HEK293 (cell line): ENCODE data around the gene AP2M1.

ENCODE experiments used
- CTCF ChIA-PET: fragments of 350-600 bp; formaldehyde crosslinking; extraction: SDS; loops from one replicate; lab custom pipeline; 2021; ENCODE audit warnings: antibody characterized with exemption; lab: Yijun Ruan, JAX
- POLR2A ChIA-PET: fragments of 300-600 bp; formaldehyde crosslinking; extraction: SDS; loops from one replicate; lab custom pipeline; 2020; ENCODE audit warnings: antibody characterized with exemption, inconsistent platforms; lab: Yijun Ruan, JAX
- H3K27ac ChIP-seq: fragments of 200-500 bp; sonication (Bioruptor generic); 2 replicates; pipeline ENCODE4 v1.5.1; 2014; ENCODE audit warnings: low read depth, low read length, control low read depth, inconsistent platforms; ENCODE audit errors: extremely low read depth
- H3K36me3 ChIP-seq, 2 experiments: fragments of 200-500 bp in 1 of 2; sonication (Bioruptor generic) in 1 of 2; 1 replicate in 1 of 2; 2 replicates in 1 of 2; pipeline ENCODE4 v1.5.1; 2014 to 2017; ENCODE audit warnings: inconsistent platforms in 2 of 2, low read length in 2 of 2; ENCODE audit not compliant: control insufficient read depth in 2 of 2, insufficient read depth in 1 of 2
- H3K4me1 ChIP-seq: fragments of 200-500 bp; sonication (Bioruptor generic); 2 replicates; pipeline ENCODE4 v1.5.1; 2014; ENCODE audit warnings: mild to moderate bottlenecking, low read length, inconsistent platforms; ENCODE audit not compliant: control insufficient read depth, insufficient read depth
- H3K4me3 ChIP-seq: 2 replicates; pipeline ENCODE4 v1.5.1; 2011; ENCODE audit warnings: low read depth, mild to moderate bottlenecking, control low read depth, low read length, moderate library complexity
- H3K9me3 ChIP-seq: fragments of 200-500 bp; sonication (Bioruptor generic); 2 replicates; pipeline ENCODE4 v1.5.1; 2014; ENCODE audit warnings: low read depth, low read length, inconsistent platforms; ENCODE audit not compliant: control insufficient read depth, insufficient read depth
- KLF10 ChIP-seq: fragments of 450-650 bp; IDR thresholded peaks from 2 replicates; pipeline ENCODE4 v1.5.1; 2018; ENCODE audit warnings: missing biosample characterization, mild to moderate bottlenecking, missing genetic modification characterization
- KLF9 ChIP-seq: fragments of 450-650 bp; formaldehyde crosslinking; IDR thresholded peaks from 2 replicates; pipeline ENCODE4 v1.5.1; 2016; ENCODE audit warnings: missing biosample characterization, missing genetic modification characterization, low read depth
- OSR2 ChIP-seq: fragments of 450-650 bp; formaldehyde crosslinking; IDR thresholded peaks from 2 replicates; pipeline ENCODE4 v1.5.1; 2016; ENCODE audit warnings: missing biosample characterization, missing genetic modification characterization
- OVOL3 ChIP-seq: fragments of 450-650 bp; formaldehyde crosslinking; IDR thresholded peaks from 2 replicates; pipeline ENCODE4 v1.5.1; 2016; ENCODE audit warnings: missing biosample characterization, missing genetic modification characterization
- SALL2 ChIP-seq: fragments of 450-650 bp; formaldehyde crosslinking; IDR thresholded peaks from 2 replicates; pipeline ENCODE4 v1.5.0; 2017; ENCODE audit warnings: missing biosample characterization, mild to moderate bottlenecking, missing genetic modification characterization, borderline replicate concordance
- SP3 ChIP-seq: fragments of 450-650 bp; formaldehyde crosslinking; IDR thresholded peaks from 2 replicates; pipeline ENCODE4 v1.5.1; 2016; ENCODE audit warnings: missing biosample characterization, missing genetic modification characterization
- ZBTB20 ChIP-seq: fragments of 450-650 bp; formaldehyde crosslinking; IDR thresholded peaks from 2 replicates; pipeline ENCODE4 v1.5.1; 2016; ENCODE audit warnings: missing biosample characterization, missing genetic modification characterization
- ZBTB48 ChIP-seq: fragments of 450-650 bp; formaldehyde crosslinking; IDR thresholded peaks from 2 replicates; pipeline ENCODE4 v1.5.1; 2016; ENCODE audit warnings: missing biosample characterization, missing genetic modification characterization
- ZEB2 ChIP-seq: fragments of 450-650 bp; formaldehyde crosslinking; IDR thresholded peaks from 2 replicates; pipeline ENCODE4 v1.5.1; 2016; ENCODE audit warnings: missing biosample characterization, missing genetic modification characterization
- ZFP37 ChIP-seq: fragments of 450-650 bp; formaldehyde crosslinking; IDR thresholded peaks from 2 replicates; pipeline ENCODE4 v1.5.1; 2016; ENCODE audit warnings: missing biosample characterization, missing genetic modification characterization
- ZNF354C ChIP-seq: fragments of 450-650 bp; formaldehyde crosslinking; IDR thresholded peaks from 2 replicates; pipeline ENCODE4 v1.5.1; 2016; ENCODE audit warnings: missing biosample characterization, missing genetic modification characterization, low read depth, borderline replicate concordance
- ZNF404 ChIP-seq: fragments of 450-650 bp; formaldehyde crosslinking; IDR thresholded peaks from 2 replicates; pipeline ENCODE4 v1.5.1; 2017; ENCODE audit warnings: missing biosample characterization, missing genetic modification characterization
- ZNF48 ChIP-seq: fragments of 450-650 bp; formaldehyde crosslinking; IDR thresholded peaks from 2 replicates; pipeline ENCODE4 v1.5.1; 2016; ENCODE audit warnings: missing biosample characterization, missing genetic modification characterization
- ZNF514 ChIP-seq: fragments of 450-650 bp; formaldehyde crosslinking; IDR thresholded peaks from 2 replicates; pipeline ENCODE4 v1.5.1; 2016; ENCODE audit warnings: missing biosample characterization, missing genetic modification characterization
- ZNF549 ChIP-seq: fragments of 450-650 bp; IDR thresholded peaks from 2 replicates; pipeline ENCODE4 v1.5.1; 2018; ENCODE audit warnings: missing biosample characterization, missing genetic modification characterization, mild to moderate bottlenecking, inconsistent platforms, moderate library complexity
- ZNF623 ChIP-seq: fragments of 450-650 bp; formaldehyde crosslinking; IDR thresholded peaks from 2 replicates; pipeline ENCODE4 v1.5.1; 2016; ENCODE audit warnings: missing biosample characterization, missing genetic modification characterization
- ZNF664 ChIP-seq: fragments of 450-650 bp; formaldehyde crosslinking; IDR thresholded peaks from 2 replicates; pipeline ENCODE4 v1.5.1; 2016; ENCODE audit warnings: missing biosample characterization, missing genetic modification characterization
- ZNF747 ChIP-seq: fragments of 450-650 bp; formaldehyde crosslinking; IDR thresholded peaks from 2 replicates; pipeline ENCODE4 v1.5.1; 2016; ENCODE audit warnings: missing biosample characterization, missing genetic modification characterization
- ZNF791 ChIP-seq: fragments of 450-650 bp; formaldehyde crosslinking; IDR thresholded peaks from 2 replicates; pipeline ENCODE4 v1.5.1; 2016; ENCODE audit warnings: missing biosample characterization, missing genetic modification characterization
- ZSCAN30 ChIP-seq: fragments of 450-650 bp; IDR thresholded peaks from 2 replicates; pipeline ENCODE4 v1.5.1; 2018; ENCODE audit warnings: missing biosample characterization, mild to moderate bottlenecking, missing genetic modification characterization, moderate library complexity
- TF ChIP-seq, protein P1 (sequence below): fragments of 450-650 bp; formaldehyde crosslinking; IDR thresholded peaks from 2 replicates; pipeline ENCODE4 v1.5.1; 2016; ENCODE audit warnings: missing biosample characterization, missing genetic modification characterization
- TF ChIP-seq, protein P2 (sequence below): fragments of 450-650 bp; formaldehyde crosslinking; IDR thresholded peaks from 2 replicates; pipeline ENCODE4 v1.5.1; 2017; ENCODE audit warnings: missing biosample characterization, missing genetic modification characterization
- TF ChIP-seq, protein P3 (sequence below): fragments of 450-650 bp; formaldehyde crosslinking; IDR thresholded peaks from 2 replicates; pipeline ENCODE4 v1.5.1; 2016; ENCODE audit warnings: missing biosample characterization, missing genetic modification characterization
- TF ChIP-seq, protein P4 (sequence below): fragments of 450-650 bp; formaldehyde crosslinking; IDR thresholded peaks from 2 replicates; pipeline ENCODE4 v1.5.1; 2016; ENCODE audit warnings: missing biosample characterization, missing genetic modification characterization
- TF ChIP-seq, protein P5 (sequence below): fragments of 450-650 bp; formaldehyde crosslinking; IDR thresholded peaks from 2 replicates; pipeline ENCODE4 v1.5.1; 2016; ENCODE audit warnings: missing biosample characterization, missing genetic modification characterization

AP2M1 gene

DNA sequence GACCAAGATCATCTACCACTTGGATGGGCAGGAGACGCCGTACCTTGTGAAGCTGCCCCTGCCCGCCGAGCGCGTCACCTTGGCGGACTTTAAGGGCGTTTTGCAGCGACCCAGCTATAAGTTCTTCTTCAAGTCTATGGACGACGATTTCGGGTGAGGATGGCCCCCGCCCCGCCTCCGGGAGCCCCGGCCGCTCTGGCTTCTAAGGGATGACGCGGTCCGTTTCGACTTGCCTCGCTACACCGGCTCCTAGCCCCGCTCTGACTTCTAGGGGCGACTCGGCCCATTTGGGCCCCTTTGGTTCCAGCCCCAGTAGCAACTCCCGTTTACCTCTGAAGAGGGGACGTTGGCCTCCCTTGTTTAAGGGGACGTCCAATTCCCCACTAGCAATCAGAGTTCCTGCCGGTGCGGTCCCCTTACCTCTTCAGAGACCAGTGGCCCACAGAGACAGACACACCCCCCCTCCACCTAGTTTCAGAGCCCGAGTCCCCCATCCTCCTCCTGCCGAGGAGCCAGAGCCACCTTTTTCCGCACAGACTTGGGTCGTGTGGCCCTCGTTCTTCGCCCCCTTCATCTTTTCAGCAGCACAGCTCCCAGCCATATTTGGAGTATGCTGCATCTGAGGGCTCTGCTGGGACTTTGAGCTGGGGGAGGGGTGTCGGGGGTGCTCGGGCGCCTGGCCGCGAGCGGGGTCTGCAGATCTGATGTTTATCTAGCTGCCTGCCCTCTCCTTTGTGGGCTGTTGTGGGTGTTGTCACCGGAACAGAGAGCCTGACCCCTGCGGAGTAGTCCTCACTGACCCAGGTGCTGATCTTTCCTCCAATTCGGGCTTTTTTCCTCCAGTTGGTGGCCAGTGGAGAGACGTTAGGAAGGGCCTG is 18.8 kb upstream of the AP2M1 start:
- ChIA-PET CTCF (interaction anchor here (0.6 to 1.6 kb wide), 4 partner anchors 10 to 271 kb away, joined by 3 read pairs; partner anchors contain the start of gene PARL), POLR2A (interaction anchor here (0.6 to 2.0 kb wide), 8 partner anchors 13 to 140 kb away, joined by 3 to 11 read pairs (median 6); partner anchors contain the start of genes ABCF3, AP2M1 and EIF2B5)
- peaks cover 0 to 15% of the 10 kb centered on the region in 2 experiments; a peak in 2 of 3 replicates for H3K36me3 ChIP-seq
- H3K27ac ChIP-seq, result peak overlapping the region; percentile 95
- no peaks in the 10 kb centered on the region for H3K9me3 ChIP-seq
- peak overlapping the region; percentile 82 for H3K4me3 ChIP-seq
- H3K4me1 ChIP-seq, result no peaks in the 10 kb centered on the region
- TF ChIP-seq ZNF623 (tag by site-specific recombination) (no peak), ZSCAN30 (tag by site-specific recombination) (no peak), ZNF747 (tag by site-specific recombination) (no peak), ZNF404 (tag by site-specific recombination) (no peak), OSR2 (tag by site-specific recombination) (no peak), ZNF664 (no peak), KLF10 (tag by site-specific recombination) (0 out of 2 replicates have a peak, but pooled peaks have one; percentile 18), ZBTB20 (peak; percentile 56), ZEB2 (tag by site-specific recombination) (0 out of 2 replicates have a peak, but pooled peaks have one; percentile 19), ZNF48 (tag by site-specific recombination) (no peak), ZNF354C (tag by site-specific recombination) (no peak), KLF9 (peak; percentile 79), ZNF549 (tag by site-specific recombination) (no peak), SP3 (no peak), OVOL3 (no peak), ZFP37 (tag by site-specific recombination) (0 out of 2 replicates have a peak, but pooled peaks have one; percentile 43), ZNF791 (tag by site-specific recombination) (no peak), ZNF514 (tag by site-specific recombination) (no peak), ZBTB48 (tag by site-specific recombination) (0 out of 2 replicates have a peak, but pooled peaks have one; percentile 32), SALL2 (tag by site-specific recombination) (no peak)
- TF ChIP-seq, protein P1, sequence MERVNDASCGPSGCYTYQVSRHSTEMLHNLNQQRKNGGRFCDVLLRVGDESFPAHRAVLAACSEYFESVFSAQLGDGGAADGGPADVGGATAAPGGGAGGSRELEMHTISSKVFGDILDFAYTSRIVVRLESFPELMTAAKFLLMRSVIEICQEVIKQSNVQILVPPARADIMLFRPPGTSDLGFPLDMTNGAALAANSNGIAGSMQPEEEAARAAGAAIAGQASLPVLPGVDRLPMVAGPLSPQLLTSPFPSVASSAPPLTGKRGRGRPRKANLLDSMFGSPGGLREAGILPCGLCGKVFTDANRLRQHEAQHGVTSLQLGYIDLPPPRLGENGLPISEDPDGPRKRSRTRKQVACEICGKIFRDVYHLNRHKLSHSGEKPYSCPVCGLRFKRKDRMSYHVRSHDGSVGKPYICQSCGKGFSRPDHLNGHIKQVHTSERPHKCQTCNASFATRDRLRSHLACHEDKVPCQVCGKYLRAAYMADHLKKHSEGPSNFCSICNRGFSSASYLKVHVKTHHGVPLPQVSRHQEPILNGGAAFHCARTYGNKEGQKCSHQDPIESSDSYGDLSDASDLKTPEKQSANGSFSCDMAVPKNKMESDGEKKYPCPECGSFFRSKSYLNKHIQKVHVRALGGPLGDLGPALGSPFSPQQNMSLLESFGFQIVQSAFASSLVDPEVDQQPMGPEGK (tag by site-specific recombination), result no peak
- TF ChIP-seq, protein P2, sequence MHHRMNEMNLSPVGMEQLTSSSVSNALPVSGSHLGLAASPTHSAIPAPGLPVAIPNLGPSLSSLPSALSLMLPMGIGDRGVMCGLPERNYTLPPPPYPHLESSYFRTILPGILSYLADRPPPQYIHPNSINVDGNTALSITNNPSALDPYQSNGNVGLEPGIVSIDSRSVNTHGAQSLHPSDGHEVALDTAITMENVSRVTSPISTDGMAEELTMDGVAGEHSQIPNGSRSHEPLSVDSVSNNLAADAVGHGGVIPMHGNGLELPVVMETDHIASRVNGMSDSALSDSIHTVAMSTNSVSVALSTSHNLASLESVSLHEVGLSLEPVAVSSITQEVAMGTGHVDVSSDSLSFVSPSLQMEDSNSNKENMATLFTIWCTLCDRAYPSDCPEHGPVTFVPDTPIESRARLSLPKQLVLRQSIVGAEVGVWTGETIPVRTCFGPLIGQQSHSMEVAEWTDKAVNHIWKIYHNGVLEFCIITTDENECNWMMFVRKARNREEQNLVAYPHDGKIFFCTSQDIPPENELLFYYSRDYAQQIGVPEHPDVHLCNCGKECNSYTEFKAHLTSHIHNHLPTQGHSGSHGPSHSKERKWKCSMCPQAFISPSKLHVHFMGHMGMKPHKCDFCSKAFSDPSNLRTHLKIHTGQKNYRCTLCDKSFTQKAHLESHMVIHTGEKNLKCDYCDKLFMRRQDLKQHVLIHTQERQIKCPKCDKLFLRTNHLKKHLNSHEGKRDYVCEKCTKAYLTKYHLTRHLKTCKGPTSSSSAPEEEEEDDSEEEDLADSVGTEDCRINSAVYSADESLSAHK (tag by site-specific recombination), result no peak
- TF ChIP-seq, protein P3, sequence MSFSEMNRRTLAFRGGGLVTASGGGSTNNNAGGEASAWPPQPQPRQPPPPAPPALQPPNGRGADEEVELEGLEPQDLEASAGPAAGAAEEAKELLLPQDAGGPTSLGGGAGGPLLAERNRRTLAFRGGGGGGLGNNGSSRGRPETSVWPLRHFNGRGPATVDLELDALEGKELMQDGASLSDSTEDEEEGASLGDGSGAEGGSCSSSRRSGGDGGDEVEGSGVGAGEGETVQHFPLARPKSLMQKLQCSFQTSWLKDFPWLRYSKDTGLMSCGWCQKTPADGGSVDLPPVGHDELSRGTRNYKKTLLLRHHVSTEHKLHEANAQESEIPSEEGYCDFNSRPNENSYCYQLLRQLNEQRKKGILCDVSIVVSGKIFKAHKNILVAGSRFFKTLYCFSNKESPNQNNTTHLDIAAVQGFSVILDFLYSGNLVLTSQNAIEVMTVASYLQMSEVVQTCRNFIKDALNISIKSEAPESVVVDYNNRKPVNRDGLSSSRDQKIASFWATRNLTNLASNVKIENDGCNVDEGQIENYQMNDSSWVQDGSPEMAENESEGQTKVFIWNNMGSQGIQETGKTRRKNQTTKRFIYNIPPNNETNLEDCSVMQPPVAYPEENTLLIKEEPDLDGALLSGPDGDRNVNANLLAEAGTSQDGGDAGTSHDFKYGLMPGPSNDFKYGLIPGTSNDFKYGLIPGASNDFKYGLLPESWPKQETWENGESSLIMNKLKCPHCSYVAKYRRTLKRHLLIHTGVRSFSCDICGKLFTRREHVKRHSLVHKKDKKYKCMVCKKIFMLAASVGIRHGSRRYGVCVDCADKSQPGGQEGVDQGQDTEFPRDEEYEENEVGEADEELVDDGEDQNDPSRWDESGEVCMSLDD (tag by site-specific recombination), result 0 out of 2 replicates have a peak, but pooled peaks have one; percentile 21
- TF ChIP-seq, protein P4, sequence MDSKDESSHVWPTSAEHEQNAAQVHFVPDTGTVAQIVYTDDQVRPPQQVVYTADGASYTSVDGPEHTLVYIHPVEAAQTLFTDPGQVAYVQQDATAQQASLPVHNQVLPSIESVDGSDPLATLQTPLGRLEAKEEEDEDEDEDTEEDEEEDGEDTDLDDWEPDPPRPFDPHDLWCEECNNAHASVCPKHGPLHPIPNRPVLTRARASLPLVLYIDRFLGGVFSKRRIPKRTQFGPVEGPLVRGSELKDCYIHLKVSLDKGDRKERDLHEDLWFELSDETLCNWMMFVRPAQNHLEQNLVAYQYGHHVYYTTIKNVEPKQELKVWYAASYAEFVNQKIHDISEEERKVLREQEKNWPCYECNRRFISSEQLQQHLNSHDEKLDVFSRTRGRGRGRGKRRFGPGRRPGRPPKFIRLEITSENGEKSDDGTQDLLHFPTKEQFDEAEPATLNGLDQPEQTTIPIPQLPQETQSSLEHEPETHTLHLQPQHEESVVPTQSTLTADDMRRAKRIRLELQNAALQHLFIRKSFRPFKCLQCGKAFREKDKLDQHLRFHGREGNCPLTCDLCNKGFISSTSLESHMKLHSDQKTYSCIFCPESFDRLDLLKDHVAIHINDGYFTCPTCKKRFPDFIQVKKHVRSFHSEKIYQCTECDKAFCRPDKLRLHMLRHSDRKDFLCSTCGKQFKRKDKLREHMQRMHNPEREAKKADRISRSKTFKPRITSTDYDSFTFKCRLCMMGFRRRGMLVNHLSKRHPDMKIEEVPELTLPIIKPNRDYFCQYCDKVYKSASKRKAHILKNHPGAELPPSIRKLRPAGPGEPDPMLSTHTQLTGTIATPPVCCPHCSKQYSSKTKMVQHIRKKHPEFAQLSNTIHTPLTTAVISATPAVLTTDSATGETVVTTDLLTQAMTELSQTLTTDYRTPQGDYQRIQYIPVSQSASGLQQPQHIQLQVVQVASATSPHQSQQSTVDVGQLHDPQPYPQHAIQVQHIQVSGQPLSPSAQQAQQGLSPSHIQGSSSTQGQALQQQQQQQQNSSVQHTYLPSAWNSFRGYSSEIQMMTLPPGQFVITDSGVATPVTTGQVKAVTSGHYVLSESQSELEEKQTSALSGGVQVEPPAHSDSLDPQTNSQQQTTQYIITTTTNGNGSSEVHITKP (tag by site-specific recombination), result peak; percentile 74
- TF ChIP-seq, protein P5, sequence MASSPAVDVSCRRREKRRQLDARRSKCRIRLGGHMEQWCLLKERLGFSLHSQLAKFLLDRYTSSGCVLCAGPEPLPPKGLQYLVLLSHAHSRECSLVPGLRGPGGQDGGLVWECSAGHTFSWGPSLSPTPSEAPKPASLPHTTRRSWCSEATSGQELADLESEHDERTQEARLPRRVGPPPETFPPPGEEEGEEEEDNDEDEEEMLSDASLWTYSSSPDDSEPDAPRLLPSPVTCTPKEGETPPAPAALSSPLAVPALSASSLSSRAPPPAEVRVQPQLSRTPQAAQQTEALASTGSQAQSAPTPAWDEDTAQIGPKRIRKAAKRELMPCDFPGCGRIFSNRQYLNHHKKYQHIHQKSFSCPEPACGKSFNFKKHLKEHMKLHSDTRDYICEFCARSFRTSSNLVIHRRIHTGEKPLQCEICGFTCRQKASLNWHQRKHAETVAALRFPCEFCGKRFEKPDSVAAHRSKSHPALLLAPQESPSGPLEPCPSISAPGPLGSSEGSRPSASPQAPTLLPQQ, result no peak
